HG03354 (cell line): ENCODE results near the gene HDAC4.

Experiments
- ATAC-seq: cut with Tn5 transposase; IDR thresholded peaks from one replicate; pipeline ENCODE4 v1.9.1; 2021; ENCODE audit warnings: mild to moderate bottlenecking; ENCODE audit not compliant: unreplicated experiment, poor library complexity, severe bottlenecking

The HDAC4 gene

DNA sequence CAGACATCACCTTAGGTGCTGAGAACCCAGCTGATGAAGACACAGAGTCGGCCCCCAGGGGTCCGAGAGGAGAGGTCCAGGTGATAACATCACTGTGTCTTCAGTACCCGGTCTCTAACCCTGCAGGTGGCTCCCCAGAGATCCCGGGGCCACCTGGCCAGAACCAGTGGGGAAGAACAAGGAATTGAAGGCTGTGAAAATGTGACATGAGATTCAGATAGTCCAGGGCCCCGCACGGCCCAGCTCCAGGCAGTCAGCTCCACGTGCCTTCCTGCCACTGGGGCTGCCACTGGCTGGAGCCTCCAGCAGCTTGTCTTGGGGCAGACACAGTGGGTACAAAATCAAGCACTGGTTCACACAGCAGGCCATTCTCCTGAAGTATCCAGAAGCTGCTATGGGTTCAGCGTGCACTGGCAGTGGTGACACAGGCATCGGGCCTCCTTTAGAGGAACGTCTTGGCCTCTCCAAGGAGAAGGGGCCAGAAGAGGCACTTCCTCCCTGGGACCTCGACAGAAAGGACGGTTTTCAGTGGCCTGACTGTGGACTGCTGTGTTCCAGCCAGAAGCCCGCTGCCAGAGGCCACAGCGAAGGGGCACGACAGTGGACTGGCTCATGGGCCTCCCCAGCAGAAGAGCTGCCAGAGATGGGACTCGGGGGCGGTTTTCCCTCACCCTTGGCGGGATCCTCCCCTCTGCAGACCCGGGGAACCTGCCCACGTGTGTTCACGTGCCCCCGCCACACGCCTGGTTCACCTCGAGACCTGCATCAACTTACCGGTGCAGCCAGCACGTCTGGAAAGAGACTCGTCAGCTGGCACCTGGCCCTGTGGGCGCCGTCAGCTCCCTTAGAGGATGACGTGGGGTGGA is 150.4 kb downstream of the HDAC4 start:
- no peak for ATAC-seq

DNA sequence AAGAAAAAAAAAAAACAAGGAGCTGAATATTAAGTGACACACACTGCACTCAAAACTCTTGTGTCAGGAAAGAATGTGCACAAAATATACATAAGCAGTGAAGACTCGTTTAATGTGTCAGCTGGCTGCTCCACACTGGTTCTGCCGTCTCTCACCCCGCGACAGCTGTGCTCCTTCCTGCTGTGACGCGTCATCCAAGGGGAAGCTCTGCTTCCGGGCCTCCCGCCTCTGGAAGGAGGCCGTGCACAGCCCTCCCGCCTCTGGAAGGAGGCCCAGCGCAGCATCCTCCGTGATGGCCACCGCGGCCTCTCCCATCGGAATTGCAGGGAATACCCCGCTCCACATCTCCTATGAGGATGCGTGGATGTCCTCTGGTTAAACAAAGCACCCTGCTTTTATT is 151.0 kb downstream of the HDAC4 start:
- no peak for ATAC-seq

GRCh38 chr2:239249048-239249447 is 151.8 kb downstream of the HDAC4 start:
- ATAC-seq = no peak

DNA sequence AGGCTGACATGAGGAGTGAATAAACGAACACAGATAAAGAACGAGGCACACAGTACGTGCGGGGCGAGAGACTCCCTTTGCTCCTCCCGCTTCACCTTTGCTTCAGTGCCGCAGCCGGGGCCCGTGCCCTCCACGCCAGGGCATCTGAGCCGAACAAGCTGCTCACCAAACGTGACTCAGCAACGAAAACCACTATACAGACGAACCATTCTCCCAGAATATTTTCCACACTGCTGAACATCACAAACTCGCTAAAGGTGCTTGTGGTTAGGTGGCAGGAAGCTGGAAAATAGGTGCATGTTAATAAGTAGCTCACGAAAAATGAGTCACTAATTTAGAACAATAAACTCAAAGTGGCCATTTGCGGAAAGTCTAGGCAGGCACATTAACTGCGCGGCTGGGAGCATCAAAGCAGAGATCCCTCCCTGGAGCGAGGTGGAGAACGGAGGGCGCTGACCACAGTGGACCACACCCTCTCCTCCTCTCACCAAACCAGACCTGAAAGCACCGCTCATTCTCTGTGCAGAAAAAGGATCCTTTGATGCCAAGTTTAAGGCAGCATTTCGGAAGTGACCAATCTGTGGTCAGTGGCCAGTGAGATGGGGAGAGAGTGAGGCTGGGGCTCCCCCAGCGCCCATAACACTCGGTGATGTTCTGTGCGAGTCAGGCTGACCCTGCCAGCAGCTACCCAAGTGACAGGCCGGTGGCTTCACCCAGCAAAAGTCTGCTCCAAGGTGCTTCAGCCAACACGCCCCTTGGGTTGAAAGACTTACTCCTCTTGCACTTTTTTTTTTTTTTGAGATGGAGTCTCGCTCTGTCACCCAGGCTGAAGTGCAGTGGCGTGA is 153.2 kb downstream of the HDAC4 start:
- no peak for ATAC-seq

- ATAC-seq = no peak
Observed at GRCh38 chr2:239246723-239247122, 154.1 kb downstream of the HDAC4 start.

- no peak for ATAC-seq
Observed at GRCh38 chr2:239245872-239246721, 154.7 kb downstream of the HDAC4 start.

GRCh38 chr2:239245107-239245506 is 155.7 kb downstream of the HDAC4 start:
- no peak for ATAC-seq

DNA sequence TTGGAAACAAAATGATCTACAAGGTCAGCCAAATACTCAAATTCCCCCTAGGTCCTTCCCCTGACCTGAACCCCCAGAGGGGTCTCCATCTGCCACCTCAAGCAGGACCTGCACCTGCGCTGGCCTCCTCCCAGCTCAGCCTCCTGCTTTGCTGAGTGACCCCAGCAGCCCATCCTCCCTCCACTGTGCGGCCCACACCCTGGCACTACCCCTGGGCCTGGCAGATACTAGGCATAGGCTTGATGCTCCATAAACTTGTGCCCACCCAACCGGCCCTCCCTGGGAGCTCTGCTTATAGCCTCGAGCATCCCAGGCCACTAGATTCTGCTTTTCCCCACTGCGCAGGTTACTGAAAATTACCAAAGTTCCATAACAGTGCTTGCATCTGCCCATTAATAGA is 156.2 kb downstream of the HDAC4 start:
- no peak for ATAC-seq

GRCh38 chr2:239241431-239241960 is 159.3 kb downstream of the HDAC4 start:
- ATAC-seq = no peak

- ATAC-seq = no peak
Observed at GRCh38 chr2:239240414-239240881, 160.4 kb downstream of the HDAC4 start.

- no peak for ATAC-seq
Observed at GRCh38 chr2:239239607-239240413, 161.0 kb downstream of the HDAC4 start.

- ATAC-seq = no peak
Observed at GRCh38 chr2:239238839-239239606, 161.8 kb downstream of the HDAC4 start.

- ATAC-seq = no peak
Observed at GRCh38 chr2:239238381-239238780, 162.4 kb downstream of the HDAC4 start.

GRCh38 chr2:239236808-239237205 is 164.0 kb downstream of the HDAC4 start:
- no peak for ATAC-seq

DNA sequence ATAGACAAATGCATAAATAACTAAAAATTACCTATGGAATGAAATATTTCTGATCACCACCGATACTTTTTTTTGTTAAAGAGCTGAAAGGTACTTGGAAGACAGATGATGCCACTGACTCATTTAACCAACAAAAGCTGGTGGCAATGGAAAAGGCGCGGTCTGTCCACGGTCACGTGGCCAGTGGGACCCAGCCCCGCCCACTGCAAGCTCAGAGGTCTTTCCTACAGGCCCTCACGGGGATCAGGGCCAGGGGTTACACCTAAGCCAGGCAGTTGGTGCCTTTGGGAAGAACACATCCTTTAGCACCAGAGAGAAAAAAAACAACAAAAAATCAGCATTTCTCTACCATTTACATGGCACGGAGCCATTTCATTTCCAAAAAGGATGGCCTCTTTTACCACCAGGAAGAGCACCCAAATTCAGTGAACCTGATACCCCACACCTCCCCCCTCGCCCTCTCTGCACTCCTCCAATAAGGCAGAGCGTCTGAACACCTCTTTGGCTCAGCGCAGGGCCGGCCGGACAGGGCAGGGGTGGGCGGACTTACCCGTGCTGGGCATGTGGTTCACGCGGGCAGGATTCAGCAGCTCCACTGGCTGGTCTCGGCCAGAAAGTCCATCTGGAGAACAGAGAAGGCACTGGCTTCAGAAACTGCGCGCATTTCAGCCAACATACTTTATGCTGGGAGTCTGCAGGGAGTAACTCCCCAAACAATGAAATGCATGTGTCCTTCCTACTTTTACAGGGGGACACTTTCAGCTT is 164.6 kb downstream of the HDAC4 start:
- no peak for ATAC-seq

DNA sequence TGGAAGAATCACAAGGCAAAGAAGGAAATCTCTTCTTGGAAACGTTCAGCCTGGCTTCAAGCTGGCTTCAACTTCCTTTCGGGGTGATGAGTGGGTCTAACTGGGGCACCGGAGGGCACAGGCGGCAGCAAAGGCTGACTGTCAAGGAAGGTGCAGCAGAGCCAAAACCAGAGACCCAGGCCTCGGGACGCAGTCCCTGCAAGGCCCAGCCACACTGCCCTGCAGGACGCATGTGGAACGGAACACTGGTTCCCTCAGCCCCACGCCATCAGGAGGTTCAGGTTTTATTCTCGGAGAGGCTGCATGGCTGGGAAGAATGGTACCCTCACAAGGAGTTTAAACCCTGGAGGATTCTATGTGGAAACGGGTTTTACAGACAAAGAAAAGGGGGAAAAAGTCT is 165.5 kb downstream of the HDAC4 start:
- no peak for ATAC-seq
